A549 (cell line): Measurements from ENCODE around the gene MGAT5.

ENCODE experiments used
- CHD2 ChIP-seq: fragments of 150-350 bp; IDR thresholded peaks from 2 replicates; pipeline ENCODE4 v1.6.1; 2014; ENCODE audit warnings: low read length; ENCODE audit not compliant: partially characterized antibody
- KDM1A ChIP-seq: fragments of 200-600 bp; sonication (generic); IDR thresholded peaks from 2 replicates; pipeline ENCODE4 v1.6.1; 2016; ENCODE audit warnings: low read depth, mild to moderate bottlenecking
- MAFK ChIP-seq: fragments of 450-650 bp; IDR thresholded peaks from 2 replicates; pipeline ENCODE4 v1.6.1; 2014; ENCODE audit not compliant: partially characterized antibody
- NFE2L2 ChIP-seq: fragments of 150-350 bp; conservative IDR thresholded peaks from 2 replicates; pipeline ENCODE4 v1.6.1; 2014; ENCODE audit warnings: low read length
- NPAS2 ChIP-seq: fragments of 250-450 bp; sonication (Bioruptor Pico); IDR thresholded peaks from 2 replicates; pipeline ENCODE4 v1.8.0; 2022; ENCODE audit warnings: mild to moderate bottlenecking, moderate library complexity, borderline replicate concordance
- NR3C1 ChIP-seq: fragments of >200 bp; sonication (Bioruptor Twin); formaldehyde crosslinking; IDR thresholded peaks from 3 replicates; pipeline ENCODE4 v1.6.1; 2017
- POLR2A ChIP-seq: IDR thresholded peaks from 2 replicates; pipeline ENCODE4 v1.6.1; 2012; ENCODE audit warnings: mild to moderate bottlenecking, low read length
- POLR2AphosphoS2 ChIP-seq: conservative IDR thresholded peaks from 2 replicates; pipeline ENCODE4 v1.6.1; 2012; ENCODE audit warnings: low read length, improper control_type of control experiment, inconsistent platforms
- RCOR1 ChIP-seq: fragments of 150-350 bp; IDR thresholded peaks from 2 replicates; pipeline ENCODE4 v1.6.1; 2014; ENCODE audit warnings: antibody characterized with exemption, low read length, low read depth
- SREBF2 ChIP-seq: fragments of 450-650 bp; IDR thresholded peaks from 2 replicates; pipeline ENCODE4 v1.6.1; 2014; ENCODE audit warnings: mild to moderate bottlenecking, moderate library complexity
- USF2 ChIP-seq: fragments of 450-650 bp; IDR thresholded peaks from 2 replicates; pipeline ENCODE4 v1.6.1; 2014; ENCODE audit warnings: antibody characterized with exemption
- TF ChIP-seq, protein P1 (sequence below): fragments of >200 bp; sonication (Bioruptor Twin); formaldehyde crosslinking; IDR thresholded peaks from 3 replicates; pipeline ENCODE4 v1.5.1; 2016
- TF ChIP-seq, protein P2 (sequence below): fragments of 200-600 bp; sonication (generic); IDR thresholded peaks from 2 replicates; pipeline ENCODE4 v1.6.1; 2016; ENCODE audit warnings: antibody characterized with exemption, mild to moderate bottlenecking, moderate library complexity

GRCh38 chr2:134338208-134338607, 84.3 kb downstream of the MGAT5 start:
- TF ChIP-seq, protein P1, sequence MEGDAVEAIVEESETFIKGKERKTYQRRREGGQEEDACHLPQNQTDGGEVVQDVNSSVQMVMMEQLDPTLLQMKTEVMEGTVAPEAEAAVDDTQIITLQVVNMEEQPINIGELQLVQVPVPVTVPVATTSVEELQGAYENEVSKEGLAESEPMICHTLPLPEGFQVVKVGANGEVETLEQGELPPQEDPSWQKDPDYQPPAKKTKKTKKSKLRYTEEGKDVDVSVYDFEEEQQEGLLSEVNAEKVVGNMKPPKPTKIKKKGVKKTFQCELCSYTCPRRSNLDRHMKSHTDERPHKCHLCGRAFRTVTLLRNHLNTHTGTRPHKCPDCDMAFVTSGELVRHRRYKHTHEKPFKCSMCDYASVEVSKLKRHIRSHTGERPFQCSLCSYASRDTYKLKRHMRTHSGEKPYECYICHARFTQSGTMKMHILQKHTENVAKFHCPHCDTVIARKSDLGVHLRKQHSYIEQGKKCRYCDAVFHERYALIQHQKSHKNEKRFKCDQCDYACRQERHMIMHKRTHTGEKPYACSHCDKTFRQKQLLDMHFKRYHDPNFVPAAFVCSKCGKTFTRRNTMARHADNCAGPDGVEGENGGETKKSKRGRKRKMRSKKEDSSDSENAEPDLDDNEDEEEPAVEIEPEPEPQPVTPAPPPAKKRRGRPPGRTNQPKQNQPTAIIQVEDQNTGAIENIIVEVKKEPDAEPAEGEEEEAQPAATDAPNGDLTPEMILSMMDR: no peak
- TF ChIP-seq CHD2 (no peak), NR3C1 (no peak), KDM1A (no peak), USF2 (no peak), RCOR1 (no peak), POLR2A (no peak), POLR2AphosphoS2 (no peak), NPAS2 (no peak), SREBF2 (no peak), MAFK (no peak), NFE2L2 (no peak)
- TF ChIP-seq, protein P2, sequence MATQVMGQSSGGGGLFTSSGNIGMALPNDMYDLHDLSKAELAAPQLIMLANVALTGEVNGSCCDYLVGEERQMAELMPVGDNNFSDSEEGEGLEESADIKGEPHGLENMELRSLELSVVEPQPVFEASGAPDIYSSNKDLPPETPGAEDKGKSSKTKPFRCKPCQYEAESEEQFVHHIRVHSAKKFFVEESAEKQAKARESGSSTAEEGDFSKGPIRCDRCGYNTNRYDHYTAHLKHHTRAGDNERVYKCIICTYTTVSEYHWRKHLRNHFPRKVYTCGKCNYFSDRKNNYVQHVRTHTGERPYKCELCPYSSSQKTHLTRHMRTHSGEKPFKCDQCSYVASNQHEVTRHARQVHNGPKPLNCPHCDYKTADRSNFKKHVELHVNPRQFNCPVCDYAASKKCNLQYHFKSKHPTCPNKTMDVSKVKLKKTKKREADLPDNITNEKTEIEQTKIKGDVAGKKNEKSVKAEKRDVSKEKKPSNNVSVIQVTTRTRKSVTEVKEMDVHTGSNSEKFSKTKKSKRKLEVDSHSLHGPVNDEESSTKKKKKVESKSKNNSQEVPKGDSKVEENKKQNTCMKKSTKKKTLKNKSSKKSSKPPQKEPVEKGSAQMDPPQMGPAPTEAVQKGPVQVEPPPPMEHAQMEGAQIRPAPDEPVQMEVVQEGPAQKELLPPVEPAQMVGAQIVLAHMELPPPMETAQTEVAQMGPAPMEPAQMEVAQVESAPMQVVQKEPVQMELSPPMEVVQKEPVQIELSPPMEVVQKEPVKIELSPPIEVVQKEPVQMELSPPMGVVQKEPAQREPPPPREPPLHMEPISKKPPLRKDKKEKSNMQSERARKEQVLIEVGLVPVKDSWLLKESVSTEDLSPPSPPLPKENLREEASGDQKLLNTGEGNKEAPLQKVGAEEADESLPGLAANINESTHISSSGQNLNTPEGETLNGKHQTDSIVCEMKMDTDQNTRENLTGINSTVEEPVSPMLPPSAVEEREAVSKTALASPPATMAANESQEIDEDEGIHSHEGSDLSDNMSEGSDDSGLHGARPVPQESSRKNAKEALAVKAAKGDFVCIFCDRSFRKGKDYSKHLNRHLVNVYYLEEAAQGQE: no peak
